Muscle of leg (tissue), 16 donors: ENCODE data around the gene PDZK1. TPM values are rescaled to one million over a fixed set of nuclear protein-coding genes. Genes with fewer than 3 reads are reported as not detected.

Experiments used
- DNase-seq: peaks from one replicate; pipeline ENCODE4 v3.0.0; 2013
- H3K27ac ChIP-seq: one replicate; pipeline ENCODE4 v1.5.1; 2013; ENCODE audit warnings: mild to moderate bottlenecking, low read length, control low read depth
- H3K27me3 ChIP-seq: one replicate; pipeline ENCODE4 v1.6.1; 2013; ENCODE audit warnings: low read length; ENCODE audit not compliant: control insufficient read depth, insufficient read depth
- H3K36me3 ChIP-seq: one replicate; pipeline ENCODE4 v1.6.1; 2013; ENCODE audit warnings: low read length; ENCODE audit not compliant: control insufficient read depth, insufficient read depth
- H3K4me1 ChIP-seq: one replicate; pipeline ENCODE4 v1.6.1; 2013; ENCODE audit warnings: low read length; ENCODE audit not compliant: control insufficient read depth, insufficient read depth
- H3K4me3 ChIP-seq: one replicate; pipeline ENCODE4 v1.5.1; 2013; ENCODE audit warnings: low read length, control low read depth
- H3K9me3 ChIP-seq: replicated peaks from 2 replicates; pipeline ENCODE4 v1.6.1; 2013; ENCODE audit warnings: low read depth, low read length; ENCODE audit not compliant: control insufficient read depth
- WGBS: methylation state at CpG from one replicate; pipeline ENCODE4 v1.1.5; 2013; ENCODE audit warnings: missing lambda C conversion rate; ENCODE audit not compliant: insufficient coverage; 5-methylcytosine and 5-hydroxymethylcytosine counted together
- long read RNA-seq, 11 donors: transcript quantifications; one replicate each; lab custom pipeline, GENCODE V29; 2026
- polyA plus RNA-seq, 8 donors: library from polyadenylated mRNA; unstranded; fragments of 120-200 nt; gene quantifications; one replicate each; pipeline versions ENCODE4 v1.2.1 to v1.2.3, GENCODE V29; 2013; ENCODE audit warnings: inconsistent platforms in 1 of 8, low replicate concordance in 1 of 8; ENCODE audit not compliant: insufficient read length in 8 of 8, insufficient read depth in 1 of 8
- total RNA-seq: library from RNA; stranded (reverse); fragments of 120-200 nt; gene quantifications from one replicate; pipeline ENCODE4 v1.2.4, GENCODE V29; 2013

Gene PDZK1
- total RNA-seq: 0.40 TPM
- polyA plus RNA-seq: 1 to 10 TPM in 3 of 8 donors, under 1 TPM in 5; 0.50 to 3.2 (median 0.83) TPM
- long read RNA-seq, donor 1: 0 reads
- long read RNA-seq, donor 2: 0 reads
- long read RNA-seq, donor 3: 0 reads
- long read RNA-seq, donor 4: 0 reads
- long read RNA-seq, donor 5: 0 reads
- long read RNA-seq, donor 6: 0 reads
- long read RNA-seq, donor 7: 0 reads
- long read RNA-seq, donor 8: 0 reads
- long read RNA-seq, donor 9: 0 reads
- long read RNA-seq, donor 10: 0 reads
- long read RNA-seq, donor 11: 0 reads

DNA sequence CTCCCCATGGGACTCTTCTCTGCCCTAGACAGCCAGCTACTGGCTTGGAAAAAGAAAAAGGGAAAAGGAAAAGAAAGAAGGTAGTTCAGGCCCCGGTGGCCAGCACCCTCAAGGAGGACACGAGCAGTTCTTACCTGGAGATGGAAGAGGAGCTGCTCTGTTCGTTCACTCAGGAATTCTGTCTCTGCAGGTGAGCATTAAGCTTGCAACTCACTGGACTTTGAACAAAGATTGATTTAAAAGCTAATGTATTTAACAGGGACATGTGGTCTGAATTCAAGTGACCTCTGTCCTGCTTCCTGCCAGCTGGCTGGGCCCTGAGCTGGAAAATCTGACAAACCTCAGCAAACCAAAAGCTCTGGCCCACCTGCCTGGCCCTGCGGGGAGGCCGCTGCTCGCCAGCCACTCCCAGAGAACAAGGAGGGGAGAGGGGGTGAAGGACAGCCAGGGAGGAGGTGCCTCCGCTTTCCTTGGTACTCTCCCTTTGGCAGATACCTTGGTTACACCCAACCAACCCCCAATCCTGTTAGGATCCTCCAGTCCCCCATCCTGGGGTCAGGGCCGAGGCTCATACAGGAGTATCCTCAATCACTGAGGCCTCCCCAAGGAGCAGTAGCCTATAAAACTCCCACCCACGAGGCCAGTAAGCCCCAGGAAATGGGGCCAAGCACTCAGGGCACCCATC, at the start of gene PDZK1:
Gene PDZK1, minus strand, starts transcription at position 186 of the 685 bp plus-strand sequence. CDS start 19,347 bp downstream, outside the sequence.
- Histone ChIP-seq H3K36me3 (no peaks in the 10 kb centered on the region), H3K27ac (no peak within 1 kb of the TSS), H3K4me3 (no peak within 1 kb of the TSS), H3K9me3 (no peaks in the 10 kb centered on the region), H3K4me1 (no peaks in the 10 kb centered on the region), H3K27me3 (peaks cover 4% of the 10 kb centered on the region)
- DNase-seq: peak; percentile 38
- WGBS: 36% methylated on average over 5 of the region's 9 CpGs

- no peak overlapping the region for H3K4me3 ChIP-seq
- no peaks in the 10 kb centered on the region for H3K27me3 ChIP-seq
- WGBS: 83% methylated on average over 4 of the region's 5 CpGs
- H3K9me3 ChIP-seq: no peaks in the 10 kb centered on the region
- peak; percentile 74 for DNase-seq
- H3K27ac ChIP-seq: no peak overlapping the region
- no peaks in the 10 kb centered on the region for H3K4me1 ChIP-seq
- H3K36me3 ChIP-seq: peaks cover 33% of the 10 kb centered on the region
Observed at GRCh38 chr1:145751491-145752037, 44.4 kb upstream of the PDZK1 start.

DNA sequence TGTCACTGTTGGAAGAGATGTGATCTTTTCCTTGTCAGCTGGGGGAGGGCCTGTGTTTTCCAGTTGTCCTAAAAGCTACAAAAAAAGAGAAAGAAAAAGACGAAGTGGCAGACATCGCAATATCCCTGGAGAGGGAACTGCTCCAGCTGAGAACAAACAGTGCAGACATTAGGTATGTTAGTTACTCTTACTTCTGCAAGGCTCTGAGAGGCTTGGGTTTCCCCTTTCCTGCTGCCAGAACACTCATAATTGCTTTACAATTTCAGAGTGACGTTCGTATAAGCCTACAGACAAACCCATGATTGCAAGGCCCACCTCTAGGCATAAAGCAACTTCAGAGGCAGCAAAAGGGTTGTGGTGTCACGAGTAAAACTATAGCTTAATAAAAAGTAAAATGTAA, 43.3 kb upstream of the PDZK1 start:
- Histone ChIP-seq H3K27ac (no peak overlapping the region), H3K4me3 (no peak overlapping the region), H3K4me1 (no peaks in the 10 kb centered on the region), H3K36me3 (peaks cover 38% of the 10 kb centered on the region), H3K27me3 (no peaks in the 10 kb centered on the region), H3K9me3 (no peaks in the 10 kb centered on the region)
- peak; percentile 37 for DNase-seq
- 36% methylated on average over 2 of the region's 5 CpGs for WGBS

DNA sequence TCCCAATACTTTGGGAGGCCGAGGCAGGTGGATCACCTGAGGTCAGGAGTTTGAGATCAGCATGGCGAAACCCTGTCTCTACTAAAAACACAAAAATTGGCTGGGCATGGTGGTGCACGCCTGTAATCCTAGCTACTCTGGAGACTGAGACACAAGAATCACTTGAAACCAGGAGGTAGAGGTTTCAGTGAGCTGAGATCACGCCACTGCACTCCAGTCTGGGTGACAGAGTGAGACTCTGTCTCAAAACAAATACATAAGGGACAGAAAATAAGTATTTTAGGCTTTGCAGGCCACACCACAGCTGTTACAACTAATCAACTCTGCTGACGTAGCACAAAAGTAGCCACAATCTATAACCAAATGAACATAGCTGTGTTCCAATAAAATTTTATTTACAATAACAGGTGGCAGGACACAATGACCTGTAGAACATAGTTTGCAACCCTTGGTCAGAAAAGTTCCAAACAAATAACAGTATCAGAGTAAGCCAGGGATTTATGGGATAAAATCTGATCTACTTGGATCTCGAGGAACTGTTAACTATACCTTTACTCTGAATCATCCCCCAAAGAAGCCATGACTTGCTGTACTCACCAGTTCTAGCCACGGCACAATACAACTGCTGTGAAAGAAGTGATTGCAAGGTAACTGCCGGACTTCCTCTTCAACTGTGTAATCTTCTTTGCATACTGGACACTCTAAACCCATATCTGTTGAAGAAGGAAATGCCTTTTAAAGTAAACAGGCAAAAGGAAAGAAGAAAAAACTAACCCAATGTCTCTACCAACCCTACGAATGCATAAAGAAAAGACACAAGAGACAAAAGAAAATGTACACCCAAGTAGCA, 40.5 kb upstream of the PDZK1 start:
- H3K27ac ChIP-seq: no peak overlapping the region
- H3K4me1 ChIP-seq: no peaks in the 10 kb centered on the region
- 92% methylated on average over 4 of the region's 9 CpGs for WGBS
- H3K9me3 ChIP-seq: no peaks in the 10 kb centered on the region
- peaks cover 53% of the 10 kb centered on the region for H3K36me3 ChIP-seq
- no peaks in the 10 kb centered on the region for H3K27me3 ChIP-seq
- DNase-seq: no peak
- H3K4me3 ChIP-seq: no peak overlapping the region

DNA sequence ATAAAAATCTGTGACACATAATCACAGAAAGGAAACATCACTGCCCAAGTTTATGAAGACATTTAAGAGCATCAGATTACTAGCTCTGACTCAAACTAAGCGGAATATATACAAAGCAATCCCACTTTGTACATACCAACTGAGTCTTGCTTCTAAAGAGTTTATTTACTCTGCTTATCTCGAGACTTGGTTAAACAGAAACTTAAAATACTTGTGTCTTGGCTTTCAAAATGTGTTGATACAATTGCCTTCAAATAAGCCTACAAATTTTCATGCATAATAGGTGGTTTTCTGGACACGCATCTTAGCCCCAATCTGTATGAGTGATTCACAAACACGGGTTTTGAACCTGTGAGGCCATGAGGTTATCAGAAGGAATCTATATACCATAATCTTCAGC, 33.1 kb upstream of the PDZK1 start:
- H3K27ac ChIP-seq: no peak overlapping the region
- no peak overlapping the region for H3K4me3 ChIP-seq
- H3K36me3 ChIP-seq: peaks cover 24% of the 10 kb centered on the region
- no peaks in the 10 kb centered on the region for H3K9me3 ChIP-seq
- H3K27me3 ChIP-seq: no peaks in the 10 kb centered on the region
- H3K4me1 ChIP-seq: no peaks in the 10 kb centered on the region
- no CpG with 5 or more reads among the region's 4 CpGs for WGBS
- no peak for DNase-seq

- Histone ChIP-seq H3K36me3 (peaks cover 3% of the 10 kb centered on the region), H3K9me3 (no peaks in the 10 kb centered on the region), H3K27me3 (no peaks in the 10 kb centered on the region), H3K27ac (no peak overlapping the region), H3K4me1 (no peaks in the 10 kb centered on the region), H3K4me3 (no peak overlapping the region)
- no CpG with 5 or more reads among the region's 1 CpG for WGBS
- DNase-seq: no peak
Observed at GRCh38 chr1:145736191-145736590, 29.0 kb upstream of the PDZK1 start.

DNA sequence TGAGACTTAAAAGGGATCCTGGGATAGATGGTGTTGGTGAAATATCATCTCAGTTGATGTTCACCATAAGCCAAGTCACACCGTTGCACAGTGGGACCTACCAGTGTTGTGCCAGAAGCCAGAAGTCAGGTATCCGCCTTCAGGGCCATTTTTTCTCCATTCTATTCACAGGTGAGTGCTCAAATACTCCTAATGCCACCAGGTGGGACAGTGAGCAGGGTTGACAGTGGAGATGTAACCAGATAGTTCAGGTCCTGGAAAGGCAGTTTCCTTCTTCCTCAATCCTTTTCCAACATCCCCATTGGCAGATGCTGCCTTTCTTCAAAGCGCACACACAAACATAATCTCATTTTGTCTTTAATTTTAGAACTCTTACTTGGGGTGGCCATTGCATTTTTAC, 23.7 kb upstream of the PDZK1 start:
- no peak for DNase-seq
- Histone ChIP-seq H3K27me3 (no peaks in the 10 kb centered on the region), H3K36me3 (no peaks in the 10 kb centered on the region), H3K4me3 (no peak overlapping the region), H3K4me1 (no peaks in the 10 kb centered on the region), H3K27ac (no peak overlapping the region), H3K9me3 (no peaks in the 10 kb centered on the region)
- WGBS: no CpG with 5 or more reads among the region's 3 CpGs

- no peaks in the 10 kb centered on the region for H3K4me1 ChIP-seq
- no peak overlapping the region for H3K4me3 ChIP-seq
- H3K9me3 ChIP-seq: no peaks in the 10 kb centered on the region
- no peak for DNase-seq
- H3K27me3 ChIP-seq: no peaks in the 10 kb centered on the region
- H3K27ac ChIP-seq: no peak overlapping the region
- WGBS: 91% methylated on average over 4 of the region's 4 CpGs
- H3K36me3 ChIP-seq: no peaks in the 10 kb centered on the region
Observed at GRCh38 chr1:145730467-145730866, 23.3 kb upstream of the PDZK1 start.

DNA sequence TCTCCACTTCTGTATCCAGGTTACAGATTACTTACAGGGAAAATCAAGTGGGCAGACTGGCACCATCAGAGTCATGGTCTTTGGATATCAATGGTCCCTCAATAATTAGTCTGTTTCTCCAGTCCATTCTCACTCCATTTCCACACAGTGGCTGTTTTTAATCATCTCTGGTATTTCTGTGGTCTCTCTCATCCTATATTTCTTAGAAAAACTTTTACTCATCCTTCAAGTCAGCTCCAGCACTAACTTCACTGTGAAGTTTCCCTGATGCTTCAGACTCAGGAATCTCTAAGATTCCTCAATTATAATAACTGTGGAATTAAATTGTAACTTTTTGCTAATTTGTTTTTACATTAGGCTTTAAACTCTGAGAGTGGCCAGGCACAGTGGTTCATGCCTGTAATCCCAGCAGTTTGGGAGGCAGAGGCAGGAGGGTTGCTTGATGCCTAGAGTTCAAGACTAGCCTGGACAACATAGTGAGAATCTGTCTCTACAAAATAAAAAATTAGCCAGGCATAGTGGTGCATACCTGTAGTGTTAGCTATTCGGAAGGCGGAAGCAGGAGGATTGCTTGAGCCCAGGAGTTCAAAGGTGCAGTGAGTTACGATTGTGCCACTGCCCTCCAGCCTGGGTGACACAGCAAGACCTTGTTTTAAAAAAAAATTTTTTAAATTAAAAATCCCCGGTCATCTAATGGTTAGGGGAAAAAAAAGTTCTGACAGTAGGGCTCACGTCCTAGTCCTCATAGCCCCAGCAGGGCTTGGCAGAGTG, 22.7 kb upstream of the PDZK1 start:
- DNase-seq: no peak
- Histone ChIP-seq H3K9me3 (no peaks in the 10 kb centered on the region), H3K27me3 (no peaks in the 10 kb centered on the region), H3K4me3 (no peak overlapping the region), H3K36me3 (no peaks in the 10 kb centered on the region), H3K27ac (no peak overlapping the region), H3K4me1 (no peaks in the 10 kb centered on the region)
- no CpG with 5 or more reads among the region's 5 CpGs for WGBS
